NCI-H1930 (cell line): Measurements from ENCODE around the gene OR1C1.
"Not testable (repeated sequence)": the region's sequence is repeated elsewhere in the genome, so short reads cannot be mapped to it uniquely, and the experiment has no call there.

Experiments
- DNase-seq, 2 experiments: peaks; one replicate each; lab custom pipeline; 2025; lab: John Stamatoyannopoulos, UW

OR1C1 gene, protein sequence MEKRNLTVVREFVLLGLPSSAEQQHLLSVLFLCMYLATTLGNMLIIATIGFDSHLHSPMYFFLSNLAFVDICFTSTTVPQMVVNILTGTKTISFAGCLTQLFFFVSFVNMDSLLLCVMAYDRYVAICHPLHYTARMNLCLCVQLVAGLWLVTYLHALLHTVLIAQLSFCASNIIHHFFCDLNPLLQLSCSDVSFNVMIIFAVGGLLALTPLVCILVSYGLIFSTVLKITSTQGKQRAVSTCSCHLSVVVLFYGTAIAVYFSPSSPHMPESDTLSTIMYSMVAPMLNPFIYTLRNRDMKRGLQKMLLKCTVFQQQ

DNA sequence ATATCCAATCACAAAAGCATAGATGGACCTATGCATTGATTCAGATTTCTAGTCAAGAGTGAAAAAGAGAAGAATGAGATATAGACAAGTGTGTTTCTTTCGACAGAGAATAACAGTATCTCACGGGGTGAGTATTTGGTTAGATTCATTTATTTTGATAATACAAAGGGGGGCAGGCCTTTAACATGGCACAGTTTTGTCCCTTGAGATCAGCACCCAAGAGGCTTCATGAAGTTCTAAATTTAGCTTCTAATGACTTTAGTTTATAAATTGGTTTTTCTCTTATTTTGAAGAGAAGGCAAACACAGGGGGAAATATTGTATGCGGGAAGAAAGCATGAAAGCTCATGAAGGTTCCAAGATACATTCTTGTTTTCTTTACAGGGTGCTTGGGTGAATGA lies at the start of gene OR1C1:
Gene OR1C1, minus strand, starts transcription at position 101 of the 400 bp plus-strand sequence. CDS start 2,150 bp downstream, outside the sequence.
- no peak for DNase-seq

DNA sequence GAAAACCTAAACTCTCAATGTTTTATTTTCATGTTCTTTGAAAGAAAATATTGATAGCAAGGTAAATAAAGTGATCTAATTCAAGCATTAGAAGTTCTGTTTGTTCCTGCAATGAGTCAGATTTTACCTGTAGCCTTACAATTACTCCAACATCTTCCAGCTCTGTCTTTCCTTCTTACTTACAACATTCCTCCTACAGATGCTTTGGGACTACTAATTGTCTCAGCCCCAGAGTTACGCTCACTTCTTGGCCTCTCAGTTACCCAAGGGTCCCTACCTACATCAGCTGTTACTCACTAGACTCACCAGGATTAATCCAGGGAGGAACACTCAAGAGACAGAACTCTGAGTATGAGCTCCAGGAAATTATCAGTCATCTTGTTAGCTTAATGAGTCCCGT lies 37.2 kb upstream of the OR1C1 start:
- DNase-seq, result no peak

DNA sequence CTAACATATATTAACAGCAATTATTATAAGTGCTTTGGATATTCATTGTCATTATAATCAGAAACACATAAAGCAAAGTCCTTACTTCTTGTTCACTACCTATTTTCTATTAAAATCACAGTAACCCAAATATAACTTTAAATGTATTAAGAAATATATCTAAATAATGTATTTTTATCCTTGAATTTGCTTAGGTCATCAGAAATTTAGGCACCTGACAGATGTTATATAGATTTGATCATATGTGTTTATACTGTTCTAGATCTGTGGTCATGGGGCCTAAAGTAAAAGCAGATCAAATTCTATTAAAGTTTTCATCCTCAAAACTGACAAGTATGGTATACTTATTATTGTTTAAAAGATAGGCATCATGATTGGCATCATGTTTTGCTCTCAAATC lies 9.2 kb upstream of the OR1C1 start:
- DNase-seq, result no peak

DNA sequence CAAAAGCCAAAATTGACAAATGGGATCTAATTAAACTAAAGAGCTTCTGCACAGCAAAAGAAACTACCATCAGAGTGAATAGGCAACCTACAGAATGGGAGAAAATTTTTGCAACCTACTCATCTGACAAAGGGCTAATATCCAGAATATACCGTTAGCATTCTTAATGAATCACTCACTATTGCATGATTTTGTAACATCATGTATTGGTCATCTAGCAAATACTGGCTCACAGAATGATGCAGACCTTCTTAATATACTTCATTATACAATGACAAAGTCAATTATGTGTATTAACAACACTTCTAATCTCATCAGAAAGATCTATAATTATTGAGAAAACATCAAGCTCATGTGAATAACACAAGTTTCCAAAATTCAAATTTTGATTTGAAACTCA lies 6.0 kb downstream of the OR1C1 start:
- DNase-seq, result not testable (repeated sequence)

DNA sequence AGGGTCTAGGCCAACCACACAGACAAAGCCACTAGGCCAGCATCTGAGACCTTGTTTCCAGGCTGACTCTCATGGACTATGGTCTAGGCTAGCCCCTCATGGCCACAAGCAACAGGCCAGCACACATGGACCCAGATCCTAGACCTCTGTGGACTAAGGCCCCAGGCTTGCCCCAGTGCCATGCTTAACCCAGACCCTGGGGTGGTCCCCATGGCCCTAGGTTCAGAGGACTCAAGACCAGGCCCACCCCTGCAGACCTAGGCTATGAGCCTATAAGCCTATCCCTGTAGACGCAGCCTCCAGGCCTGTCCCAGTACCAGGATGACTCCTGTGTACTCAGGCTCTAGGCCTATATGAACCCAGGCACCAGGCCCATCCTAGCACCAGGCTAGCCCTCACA lies 10.5 kb downstream of the OR1C1 start:
- DNase-seq, result no peak

DNA sequence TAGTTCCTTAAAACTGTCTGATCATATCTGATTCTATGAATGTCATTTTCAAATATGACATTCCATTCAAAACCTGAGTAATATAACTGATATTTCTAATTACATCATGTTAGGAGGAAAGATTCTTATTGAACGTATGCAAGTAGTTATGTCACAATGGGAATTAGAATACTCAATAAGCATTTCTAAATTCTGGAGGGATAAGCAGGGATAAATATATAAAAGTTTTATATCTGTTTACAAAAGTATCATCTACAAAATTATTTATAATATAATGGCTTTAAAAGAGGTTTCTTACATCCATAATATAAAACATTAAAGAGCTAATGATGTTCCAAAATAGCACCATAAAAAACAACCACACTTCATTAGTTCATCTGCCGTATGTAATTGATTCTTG lies 12.3 kb downstream of the OR1C1 start, which contains the start of gene OR14A2:
Gene OR14A2, minus strand, starts transcription at position 101 of the 400 bp plus-strand sequence.
- no peak for DNase-seq

DNA sequence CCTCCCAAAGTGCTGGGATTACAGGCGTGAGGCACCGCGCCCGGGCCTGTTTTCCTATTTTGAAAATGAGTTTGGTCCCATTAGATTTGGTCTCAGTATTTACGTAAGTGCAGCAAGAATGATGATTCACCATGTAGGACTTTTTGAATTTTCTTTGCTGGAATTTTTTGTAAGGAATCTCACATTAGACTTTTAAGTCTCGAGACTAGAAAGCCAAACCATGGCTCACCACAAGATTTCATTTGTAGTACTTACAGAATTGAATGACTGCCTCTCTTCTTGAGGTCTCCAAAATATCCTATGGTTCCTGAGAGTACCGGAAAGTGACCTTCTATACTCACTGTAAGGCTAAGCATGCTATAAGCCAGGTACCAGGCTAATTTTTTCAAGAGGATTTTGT lies 12.7 kb downstream of the OR1C1 start:
- DNase-seq, result no peak

DNA sequence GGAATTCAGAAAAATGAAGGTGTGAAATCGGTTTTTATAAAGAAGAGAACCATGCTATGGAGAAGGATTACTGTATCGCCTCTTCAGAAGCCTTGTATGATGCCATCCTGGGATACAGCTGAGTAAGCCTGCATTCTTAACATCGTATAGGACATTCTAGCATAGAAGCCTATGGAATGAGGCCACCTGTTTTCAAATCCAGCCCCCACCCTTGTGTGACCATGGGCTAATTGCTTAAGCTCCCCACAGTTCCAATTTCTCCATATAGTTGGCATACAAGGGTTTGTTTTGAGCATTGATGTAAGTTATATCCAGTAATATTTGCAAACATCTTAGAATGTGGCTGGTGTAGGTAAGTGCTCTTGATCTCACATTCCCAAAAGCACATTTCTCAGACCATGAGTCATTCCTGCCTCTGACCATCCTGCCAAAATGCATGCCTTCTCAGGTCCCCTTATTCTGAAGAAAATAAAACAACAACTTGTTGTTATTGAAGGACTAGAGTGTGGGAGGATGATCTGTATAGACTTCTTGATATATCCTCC lies 13.9 kb downstream of the OR1C1 start:
- DNase-seq, result no peak

DNA sequence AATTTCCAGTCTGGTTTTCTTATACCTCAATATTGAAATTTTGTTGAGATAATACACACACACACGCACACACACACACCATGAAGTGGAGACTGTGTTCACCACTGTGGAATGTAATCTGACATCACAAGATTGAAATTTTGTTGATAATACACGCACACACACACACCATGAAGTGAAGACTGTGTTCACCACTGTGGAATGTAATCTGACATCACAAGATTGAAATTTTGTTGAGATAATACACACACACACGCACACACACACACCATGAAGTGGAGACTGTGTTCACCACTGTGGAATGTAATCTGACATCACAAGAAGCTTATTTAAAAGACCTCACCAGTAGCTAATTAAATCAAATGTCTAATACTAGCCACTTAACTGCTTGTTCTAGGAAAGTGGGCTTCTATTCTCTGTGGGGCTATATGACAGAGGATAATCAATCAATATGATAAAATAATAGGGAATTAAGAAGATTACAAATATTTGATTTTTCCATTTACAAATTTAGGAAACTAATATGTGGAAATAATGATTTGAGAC lies 18.1 kb downstream of the OR1C1 start:
- DNase-seq, result not testable (repeated sequence)

DNA sequence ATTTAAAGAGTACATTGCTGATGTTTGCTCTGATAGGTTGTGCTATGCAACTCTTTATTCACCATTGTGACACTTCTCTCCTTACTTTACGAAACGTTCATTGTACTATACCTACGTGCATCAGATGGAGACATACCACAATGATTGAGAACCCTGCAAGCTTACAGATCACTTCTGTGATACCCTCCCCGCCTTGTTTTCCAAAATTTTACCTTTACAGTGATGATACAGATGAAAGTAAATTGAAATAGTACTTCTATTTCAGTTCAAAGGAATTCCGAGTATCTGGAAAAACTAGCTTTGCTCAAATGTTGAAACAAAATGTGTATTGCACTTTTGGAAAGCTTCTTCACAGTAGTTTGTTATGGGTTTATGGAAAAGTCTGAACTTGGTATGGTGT lies 18.6 kb downstream of the OR1C1 start:
- no peak for DNase-seq

DNA sequence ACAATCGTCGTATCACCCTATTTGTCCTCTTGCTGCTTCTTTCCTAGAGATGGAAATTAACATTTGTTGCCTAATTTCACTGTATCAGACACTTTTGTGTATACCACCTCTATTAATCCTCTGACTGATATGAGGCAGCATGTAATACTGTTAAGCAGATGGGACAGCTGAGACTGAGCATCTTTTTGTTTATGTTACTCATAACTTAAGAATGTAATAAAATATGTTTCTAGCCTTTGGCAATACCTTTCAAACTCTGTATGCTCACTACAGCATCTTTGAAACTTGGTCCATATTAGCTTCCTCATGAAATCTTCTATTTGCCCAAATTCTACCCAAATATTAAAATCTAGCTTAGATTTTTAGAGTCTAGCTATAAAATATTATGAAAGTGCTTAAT lies 19.6 kb downstream of the OR1C1 start:
- no peak for DNase-seq

DNA sequence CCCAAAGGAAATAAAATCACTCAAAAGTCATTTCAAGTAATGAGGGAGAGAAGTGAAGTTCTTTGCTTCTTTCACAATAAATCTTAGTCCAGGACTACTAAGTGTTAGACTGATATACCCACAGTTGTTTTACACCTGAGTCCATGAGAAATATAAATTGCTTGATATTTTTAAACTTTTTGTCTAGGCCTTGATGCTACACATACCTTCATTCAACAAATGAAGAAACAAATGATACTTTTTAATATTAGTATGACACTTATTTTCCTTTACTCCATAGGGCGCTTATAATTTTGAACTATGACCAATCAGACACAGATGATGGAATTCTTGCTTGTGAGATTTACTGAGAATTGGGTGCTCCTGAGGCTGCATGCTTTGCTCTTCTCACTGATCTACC lies 22.0 kb downstream of the OR1C1 start, which contains the start of gene OR14K1:
Gene OR14K1, plus strand, starts transcription at position 301 of the 400 bp plus-strand sequence. Its CDS starts 0 bp downstream, at position 301.
- DNase-seq, result no peak

DNA sequence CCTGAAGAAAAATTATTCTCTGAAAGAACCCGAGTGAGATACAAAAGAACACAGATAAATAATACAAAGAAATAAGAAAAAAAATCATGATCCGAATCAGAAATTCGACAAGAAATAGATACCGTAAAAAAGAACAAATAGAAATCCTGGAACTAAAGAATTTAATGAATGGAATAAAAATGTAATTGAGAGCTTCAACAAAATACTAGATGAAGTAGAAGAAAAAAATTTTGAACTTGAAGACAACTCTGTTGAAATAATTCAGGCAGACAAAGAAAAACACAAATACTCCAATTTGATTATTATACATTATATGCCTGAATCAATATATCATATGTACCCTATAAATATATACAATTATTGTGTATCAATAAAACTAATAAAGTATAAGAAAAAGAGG lies 39.1 kb downstream of the OR1C1 start:
- no peak for DNase-seq

DNA sequence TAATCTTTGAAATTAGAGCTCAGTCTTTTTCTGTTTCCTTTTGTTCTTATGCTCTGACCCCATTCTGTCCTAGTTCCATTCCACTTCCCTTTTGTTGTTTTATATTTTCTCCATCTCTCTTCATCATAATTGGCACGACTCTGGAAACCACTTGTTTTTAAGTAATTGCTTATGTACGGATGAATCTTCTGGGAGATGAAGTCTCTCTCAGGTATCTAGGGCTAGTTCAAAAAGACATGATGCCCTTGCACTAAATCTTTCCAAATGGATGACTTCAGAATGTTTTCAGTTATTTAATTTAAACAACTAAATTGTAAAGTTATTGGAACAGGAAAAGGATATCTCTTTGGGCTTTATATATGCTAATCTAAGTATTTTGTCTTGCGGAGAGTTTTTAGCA lies 43.8 kb downstream of the OR1C1 start, which contains the start of gene OR6F1:
Gene OR6F1, minus strand, starts transcription at position 101 of the 400 bp plus-strand sequence. CDS start 3,891 bp downstream, outside the sequence.
- no peak for DNase-seq

DNA sequence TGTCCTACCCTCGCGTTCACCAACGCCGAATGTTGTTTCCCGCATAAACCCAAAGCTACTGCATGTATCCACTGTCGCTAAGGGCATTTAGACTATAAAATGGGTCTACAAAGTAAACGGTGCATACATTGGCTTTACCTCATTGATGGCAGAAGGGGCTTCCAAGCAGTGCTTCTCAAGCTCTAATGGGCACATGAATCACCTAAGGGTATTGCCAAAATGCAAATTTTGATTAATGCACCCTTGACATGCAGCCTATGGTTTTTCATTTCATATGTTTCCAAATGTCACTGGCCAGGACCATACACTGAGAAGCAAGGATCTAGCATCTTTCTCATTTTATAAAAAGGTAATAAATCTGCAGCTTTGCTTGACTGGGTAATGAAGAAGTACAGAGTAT lies 46.6 kb downstream of the OR1C1 start:
- DNase-seq, result no peak

DNA sequence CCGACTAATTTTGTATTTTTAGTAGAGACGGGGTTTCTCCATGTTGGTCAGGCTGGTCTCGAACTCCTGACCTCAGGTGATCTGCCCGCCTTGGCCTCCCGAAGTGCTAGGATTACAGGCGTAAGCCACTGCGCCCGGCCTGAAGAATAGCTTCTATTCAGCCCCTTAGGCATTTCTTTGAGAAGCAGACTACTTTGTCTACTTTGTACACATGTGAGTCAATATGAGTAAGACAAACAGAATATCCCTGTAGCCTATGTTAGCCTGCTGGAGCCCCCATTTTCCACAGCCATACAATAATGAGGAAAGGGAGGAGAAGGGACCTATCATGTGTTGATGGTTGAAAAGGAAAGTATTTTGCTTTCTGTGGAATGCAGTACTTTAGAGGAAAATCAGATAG lies 49.7 kb downstream of the OR1C1 start:
- not testable (repeated sequence) for DNase-seq
